ENCODE results near the gene TMEM121B. TPM values are rescaled to one million over a fixed set of nuclear protein-coding genes. Genes with fewer than 3 reads are reported as not detected.
A peak's percentile ranks its signal among the peaks of the same experiment; 100 is the strongest.

TMEM121B gene
- total RNA-seq, 1 donor from 2014 or later: 0.10 TPM

GRCh38 chr22:17110791-17111550 lies 10.2 kb downstream of the TMEM121B start:
- DNase-seq (ENCODE audit: low read depth): no peak

- no peak for DNase-seq (ENCODE audit: low read depth)
Measured at GRCh38 chr22:17109976-17110375, 11.2 kb downstream of the TMEM121B start.

- DNase-seq (ENCODE audit: low read depth): no peak
Measured at GRCh38 chr22:17109113-17109865, 11.9 kb downstream of the TMEM121B start.

GRCh38 chr22:17108256-17109112 lies 12.7 kb downstream of the TMEM121B start:
- DNase-seq (ENCODE audit: low read depth): no peak

GRCh38 chr22:17107547-17107810 lies 13.7 kb downstream of the TMEM121B start:
- no peak for DNase-seq (ENCODE audit: low read depth)

GRCh38 chr22:17106785-17107546 lies 14.2 kb downstream of the TMEM121B start:
- DNase-seq (ENCODE audit: low read depth): no peak

GRCh38 chr22:17106161-17106784 lies 14.9 kb downstream of the TMEM121B start:
- no peak for DNase-seq (ENCODE audit: low read depth)

GRCh38 chr22:17105143-17106129 lies 15.7 kb downstream of the TMEM121B start:
- DNase-seq (ENCODE audit: low read depth): no peak

- DNase-seq (ENCODE audit: low read depth): no peak
Measured at GRCh38 chr22:17104336-17104935, 16.7 kb downstream of the TMEM121B start.

GRCh38 chr22:17103351-17103750 lies 17.8 kb downstream of the TMEM121B start:
- no peak for DNase-seq (ENCODE audit: low read depth)

GRCh38 chr22:17102297-17102667 lies 18.9 kb downstream of the TMEM121B start:
- DNase-seq (ENCODE audit: low read depth): peak; percentile 16

GRCh38 chr22:17101475-17102296 lies 19.5 kb downstream of the TMEM121B start:
- DNase-seq (ENCODE audit: low read depth): no peak

GRCh38 chr22:17100621-17101020 lies 20.5 kb downstream of the TMEM121B start:
- DNase-seq (ENCODE audit: low read depth): no peak

GRCh38 chr22:17098379-17098819 lies 22.8 kb downstream of the TMEM121B start:
- no peak for DNase-seq (ENCODE audit: low read depth)

- no peak for DNase-seq (ENCODE audit: low read depth)
Measured at GRCh38 chr22:17097701-17098100, 23.5 kb downstream of the TMEM121B start.

GRCh38 chr22:17097062-17097461 lies 24.1 kb downstream of the TMEM121B start:
- DNase-seq (ENCODE audit: low read depth): no peak

- no peak for DNase-seq (ENCODE audit: low read depth)
Measured at GRCh38 chr22:17096071-17096470, 25.1 kb downstream of the TMEM121B start.

GRCh38 chr22:17095538-17095937 lies 25.6 kb downstream of the TMEM121B start:
- no peak for DNase-seq (ENCODE audit: low read depth)

GRCh38 chr22:17093081-17093480 lies 28.1 kb downstream of the TMEM121B start:
- DNase-seq (ENCODE audit: low read depth): no peak
